Endothelial cell of umbilical vein (primary cell): ENCODE data around the gene TMEM81. TPM values are rescaled to one million over a fixed set of nuclear protein-coding genes. Genes with fewer than 3 reads are reported as not detected.

ENCODE experiments used
- BruUV-seq: library from RNA; stranded (reverse); fragments of 400-500 nt; replicated peaks from 2 replicates; lab custom pipeline; 2021; lab: Mats Ljungman, UMichigan
- CTCF ChIA-PET: fragments of 300-600, 350-600 bp; sonication (Branson Sonifier 250); formaldehyde crosslinking; loops from one replicate; lab custom pipeline; 2021; ENCODE audit warnings: antibody characterized with exemption, inconsistent platforms; lab: Charles Lee
- POLR2A ChIA-PET: fragments of 300-600, 350-600 bp; sonication (Branson Sonifier 250); formaldehyde crosslinking; loops from one replicate; lab custom pipeline; 2021; ENCODE audit warnings: antibody characterized with exemption, inconsistent platforms; lab: Charles Lee
- DNase-seq: peaks from one replicate; pipeline ENCODE4 v3.0.0-alpha.2; 2011; ENCODE audit warnings: low read depth, low spot score
- FAIRE-seq: peaks from 2 replicates; lab custom pipeline; 2011; peaks lifted over from hg19 to GRCh38; lab: Jason Lieb, UNC
- H2AFZ ChIP-seq: 2 replicates; pipeline ENCODE4 v1.6.0; 2012; ENCODE audit warnings: low read depth, low read length, control low read depth, inconsistent platforms
- H3K27ac ChIP-seq: 2 replicates; pipeline ENCODE4 v1.5.1; 2011; ENCODE audit warnings: low read depth, mild to moderate bottlenecking, control low read depth, low read length, moderate library complexity; ENCODE audit not compliant: insufficient read depth
- H3K27me3 ChIP-seq, 2 experiments: 2 replicates each; pipeline versions ENCODE4 v1.6.0 to v1.6.1; 2011; ENCODE audit warnings: low read length in 2 of 2, mixed read lengths in 1 of 2; ENCODE audit not compliant: control insufficient read depth in 2 of 2, insufficient read depth in 2 of 2
- H3K36me3 ChIP-seq, 2 experiments: 2 replicates in 1 of 2; 3 replicates in 1 of 2; pipeline ENCODE4 v1.5.1; 2011; ENCODE audit warnings: low read length in 2 of 2, mild to moderate bottlenecking in 1 of 2, moderate library complexity in 1 of 2; ENCODE audit not compliant: control insufficient read depth in 2 of 2, insufficient read depth in 2 of 2; ENCODE audit errors: extremely low read depth in 1 of 2
- H3K4me1 ChIP-seq: 3 replicates; pipeline ENCODE4 v1.5.1; 2011; ENCODE audit warnings: mild to moderate bottlenecking, low read length; ENCODE audit not compliant: control insufficient read depth, insufficient read depth; ENCODE audit errors: extremely low read depth
- H3K4me2 ChIP-seq: 2 replicates; pipeline ENCODE4 v1.6.1; 2011; ENCODE audit warnings: low read length, control low read depth, mixed read lengths; ENCODE audit not compliant: insufficient read depth
- H3K4me3 ChIP-seq, 3 experiments: fragments of 200-600 bp in 1 of 3; sonication (generic), shearing (Covaris generic) in 1 of 3; replicated peaks in 1 of 3; 2 replicates each; pipeline ENCODE4 v1.5.1; 2011 to 2016; ENCODE audit warnings: control low read depth in 3 of 3, low read length in 3 of 3, mild to moderate bottlenecking in 2 of 3, inconsistent platforms in 1 of 3, low read depth in 1 of 3, moderate library complexity in 1 of 3; ENCODE audit not compliant: insufficient read depth in 1 of 3
- H3K79me2 ChIP-seq: 2 replicates; pipeline ENCODE4 v1.6.0; 2012; ENCODE audit warnings: low read length, inconsistent platforms; ENCODE audit not compliant: control insufficient read depth, insufficient read depth
- H3K9ac ChIP-seq: replicated peaks from 2 replicates; pipeline ENCODE3; 2011; ENCODE audit warnings: low read length, control low read depth; ENCODE audit not compliant: insufficient read depth; ENCODE audit errors: extremely low read depth
- H3K9me1 ChIP-seq: replicated peaks from 3 replicates; pipeline ENCODE4 v1.6.0; 2011; ENCODE audit warnings: mild to moderate bottlenecking, low read length; ENCODE audit not compliant: control insufficient read depth, insufficient read depth; ENCODE audit errors: extremely low read depth
- H3K9me3 ChIP-seq: replicated peaks from 2 replicates; pipeline ENCODE4 v1.5.1; 2012; ENCODE audit warnings: low read length, inconsistent platforms; ENCODE audit not compliant: control insufficient read depth, insufficient read depth
- H4K20me1 ChIP-seq: replicated peaks from 2 replicates; pipeline ENCODE3; 2011; ENCODE audit warnings: mild to moderate bottlenecking, low read length; ENCODE audit not compliant: control insufficient read depth, insufficient read depth; ENCODE audit errors: extremely low read depth
- EZH2 ChIP-seq: IDR thresholded peaks from 2 replicates; pipeline ENCODE4 v1.6.1; 2012; ENCODE audit warnings: borderline replicate concordance, low read depth, mild to moderate bottlenecking, moderate library complexity, low read length, inconsistent platforms; ENCODE audit not compliant: severe bottlenecking
- FOS ChIP-seq: IDR thresholded peaks from 2 replicates; pipeline ENCODE4 v1.6.1; 2011; ENCODE audit warnings: mild to moderate bottlenecking, low read length, moderate library complexity, borderline replicate concordance; ENCODE audit not compliant: insufficient read depth
- GATA2 ChIP-seq: IDR thresholded peaks from 2 replicates; pipeline ENCODE4 v1.7.0; 2011; ENCODE audit warnings: low read depth, mild to moderate bottlenecking, moderate library complexity, mixed read lengths, low read length; ENCODE audit not compliant: insufficient read length, insufficient read depth
- JUN ChIP-seq: IDR thresholded peaks from 2 replicates; pipeline ENCODE4 v1.6.1; 2011; ENCODE audit warnings: borderline replicate concordance, low read depth; ENCODE audit not compliant: insufficient read length, insufficient read depth
- MAX ChIP-seq: IDR thresholded peaks from 2 replicates; pipeline ENCODE4 v1.6.1; 2011; ENCODE audit not compliant: insufficient read depth, insufficient read length
- MYC ChIP-seq: IDR thresholded peaks from one replicate; pipeline ENCODE4 v1.6.1; 2011; ENCODE audit warnings: mild to moderate bottlenecking, low read depth, low read length
- POLR2A ChIP-seq: IDR thresholded peaks from 2 replicates; pipeline ENCODE4 v1.6.1; 2012; ENCODE audit warnings: low read depth, mild to moderate bottlenecking, control low read depth, low read length
- POLR2AphosphoS5 ChIP-seq: IDR thresholded peaks from 2 replicates; pipeline ENCODE4 v1.6.1; 2012; ENCODE audit warnings: low read depth, mild to moderate bottlenecking, control low read depth, low read length, moderate library complexity; ENCODE audit not compliant: insufficient read depth
- dilution Hi-C: fragments of 300-500 bp; cut with MboI; formaldehyde crosslinking; loops from one replicate; pipeline ENCODE4 v1.15.0; 2019; ENCODE audit warnings: low sequenced_read_pairs; ENCODE audit not compliant: extremely low pct_ligation_motif_present
- intact Hi-C: fragments of 100-400 bp; cut with micrococcal nuclease; formaldehyde crosslinking; loops from one replicate; pipeline ENCODE4 v1.10.0; 2022
- polyA plus RNA-seq, 4 experiments: library from polyadenylated mRNA; depleted of rRNA in 3 of 4; stranded (reverse) in 3 of 4; unstranded in 1 of 4; fragments of >200 nt; gene quantifications; 2 replicates each; pipeline versions ENCODE4 v1.2.1 to v1.2.3, GENCODE V29; 2011 to 2012; ENCODE audit warnings: missing spikeins in 1 of 4
- total RNA-seq: library from RNA; stranded (reverse); gene quantifications from 2 replicates; pipeline ENCODE4 v1.2.3, GENCODE V29; 2021
- TF ChIP-seq, protein P1 (sequence below), 2 donors: IDR thresholded peaks; 1 replicate in 1 of 2; 2 replicates in 1 of 2; pipeline ENCODE4 v1.5.1; 2011; ENCODE audit warnings: low read length in 2 of 2, mild to moderate bottlenecking in 2 of 2, moderate library complexity in 2 of 2, control low read depth in 1 of 2, inconsistent platforms in 1 of 2, low read depth in 1 of 2; ENCODE audit not compliant: insufficient read depth in 1 of 2; ENCODE audit errors: extremely low read depth in 1 of 2

TMEM81 gene
- total and polyA plus RNA-seq, 2 donors (not counting 3 experiments of a cell fraction or from before 2014, with no cell fraction given), result 1.5 to 2.9 TPM

GRCh38 chr1:205124726-205125125 lies 40.5 kb upstream of the TMEM81 start:
- no peak overlapping the region for H3K4me3 ChIP-seq
- no peak overlapping the region for H3K27ac ChIP-seq
- H3K4me1 ChIP-seq, result peaks cover 12% of the 10 kb centered on the region
- CTCF ChIA-PET, result interaction anchor here (0.7 to 5.5 kb wide), 5 partner anchors 16 to 201 kb away, joined by 3 to 54 read pairs (median 4); no protein-coding TSS in a partner anchor
- FAIRE-seq (no peak), DNase-seq (no peak)
- POLR2A ChIA-PET, result interaction anchor here (0.6 kb wide), 1 partner anchor 433 kb away, joined by 3 read pairs; no protein-coding TSS in a partner anchor
- H3K9ac ChIP-seq, result no peak overlapping the region
- intact Hi-C loops (no loop called here), dilution Hi-C loops (no loop called here)
- no peaks in the 10 kb centered on the region for H3K27me3 ChIP-seq
- no peak overlapping the region for H2AFZ ChIP-seq
- no peaks in the 10 kb centered on the region for H3K36me3 ChIP-seq
- peaks cover 20% of the 10 kb centered on the region for H3K79me2 ChIP-seq
- H3K4me2 ChIP-seq, result no peak overlapping the region
- TF ChIP-seq POLR2A, result no peak
- TF ChIP-seq POLR2AphosphoS5, result no peak
- no peak for TF ChIP-seq MYC
- TF ChIP-seq, protein P1, sequence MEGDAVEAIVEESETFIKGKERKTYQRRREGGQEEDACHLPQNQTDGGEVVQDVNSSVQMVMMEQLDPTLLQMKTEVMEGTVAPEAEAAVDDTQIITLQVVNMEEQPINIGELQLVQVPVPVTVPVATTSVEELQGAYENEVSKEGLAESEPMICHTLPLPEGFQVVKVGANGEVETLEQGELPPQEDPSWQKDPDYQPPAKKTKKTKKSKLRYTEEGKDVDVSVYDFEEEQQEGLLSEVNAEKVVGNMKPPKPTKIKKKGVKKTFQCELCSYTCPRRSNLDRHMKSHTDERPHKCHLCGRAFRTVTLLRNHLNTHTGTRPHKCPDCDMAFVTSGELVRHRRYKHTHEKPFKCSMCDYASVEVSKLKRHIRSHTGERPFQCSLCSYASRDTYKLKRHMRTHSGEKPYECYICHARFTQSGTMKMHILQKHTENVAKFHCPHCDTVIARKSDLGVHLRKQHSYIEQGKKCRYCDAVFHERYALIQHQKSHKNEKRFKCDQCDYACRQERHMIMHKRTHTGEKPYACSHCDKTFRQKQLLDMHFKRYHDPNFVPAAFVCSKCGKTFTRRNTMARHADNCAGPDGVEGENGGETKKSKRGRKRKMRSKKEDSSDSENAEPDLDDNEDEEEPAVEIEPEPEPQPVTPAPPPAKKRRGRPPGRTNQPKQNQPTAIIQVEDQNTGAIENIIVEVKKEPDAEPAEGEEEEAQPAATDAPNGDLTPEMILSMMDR (IDR thresholded peaks at IDR 0.05; ENCODE audit: extremely low read depth in 1 of 2, insufficient read depth in 1 of 2, low read depth in 1 of 2, low read length in 2 of 2), result no peak
- no peak for TF ChIP-seq FOS
- TF ChIP-seq MAX, result no peak
- no peak for TF ChIP-seq JUN
- TF ChIP-seq GATA2, result no peak
- no peak for TF ChIP-seq EZH2
- no peaks in the 10 kb centered on the region for H3K9me1 ChIP-seq
- no TSS peak for BruUV-seq
- no peaks in the 10 kb centered on the region for H3K9me3 ChIP-seq
- H4K20me1 ChIP-seq, result no peaks in the 10 kb centered on the region
